ENCODE data around the gene MERTK.
"Not testable (repeated sequence)": the region's sequence is repeated elsewhere in the genome, so short reads cannot be mapped to it uniquely, and the experiment has no call there.

MERTK gene

DNA sequence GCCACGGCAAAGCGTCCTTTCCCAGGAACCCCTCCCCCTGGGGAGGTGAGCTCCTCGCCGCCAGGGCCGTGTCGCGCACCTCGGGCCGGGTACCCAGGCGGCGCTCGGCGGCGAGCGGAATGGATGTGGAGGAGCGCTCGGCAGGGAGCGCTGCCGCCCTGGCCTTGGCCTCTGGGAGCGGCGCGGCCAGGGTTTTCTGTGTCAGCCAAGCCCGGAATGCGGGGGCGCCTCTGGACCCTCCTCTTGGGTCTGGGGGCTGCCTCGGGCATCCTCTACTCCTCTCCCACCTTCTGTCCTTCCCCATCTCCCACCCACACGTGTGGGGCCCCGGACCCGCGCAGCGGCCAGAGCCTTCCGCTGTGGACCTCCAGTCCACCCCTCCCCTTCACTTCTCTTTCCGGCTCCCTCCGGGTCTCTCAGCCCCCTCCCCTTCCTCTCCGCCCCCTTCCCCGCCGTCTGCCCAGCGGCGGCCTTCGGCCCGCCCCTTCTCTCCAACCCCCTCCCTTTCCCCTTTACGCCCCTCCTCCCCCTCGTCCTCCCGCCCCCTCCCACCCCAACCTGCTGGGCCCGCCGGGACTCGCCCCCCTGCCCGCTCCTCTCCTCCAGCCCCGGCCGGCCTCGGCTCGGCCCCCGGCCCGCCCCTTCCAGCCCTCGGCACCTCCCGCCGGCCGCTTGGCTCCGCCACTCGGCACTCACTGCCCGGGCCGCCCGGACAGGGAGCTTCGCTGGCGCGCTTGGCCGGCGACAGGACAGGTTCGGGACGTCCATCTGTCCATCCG lies at the start of gene MERTK:
Gene MERTK (plus strand): TSS at position 684 of the 779 bp plus-strand sequence. CDS start 129 bp downstream, outside the sequence.
- peak; percentile 48 for DNase-seq

GRCh38 chr2:111850646-111851045 lies 47.8 kb upstream of the MERTK start:
- not testable (repeated sequence) for DNase-seq

- DNase-seq, result not testable (repeated sequence)
Observed at GRCh38 chr2:111852544-111852943, 45.9 kb upstream of the MERTK start.

- not testable (repeated sequence) for DNase-seq
Observed at GRCh38 chr2:111860005-111860404, 38.4 kb upstream of the MERTK start.

DNA sequence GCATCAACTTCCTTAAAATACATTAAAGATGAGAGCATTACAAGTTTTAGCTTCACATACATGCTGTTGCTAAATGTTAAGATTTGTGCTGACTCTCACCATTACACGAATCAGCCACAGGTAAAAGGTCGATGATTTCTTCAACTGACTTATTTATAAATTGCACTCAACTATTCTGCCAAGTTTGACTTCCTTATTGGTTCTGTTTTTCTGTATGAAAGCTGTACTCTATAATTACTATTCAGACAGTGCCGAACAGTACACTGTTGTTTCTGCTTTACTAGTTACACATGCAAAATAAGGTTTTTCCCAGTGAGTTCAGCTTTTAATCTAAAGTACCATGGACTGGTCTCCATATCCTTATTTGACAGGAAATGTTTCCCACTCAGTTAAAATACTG lies 33.3 kb upstream of the MERTK start:
- DNase-seq, result not testable (repeated sequence)

DNA sequence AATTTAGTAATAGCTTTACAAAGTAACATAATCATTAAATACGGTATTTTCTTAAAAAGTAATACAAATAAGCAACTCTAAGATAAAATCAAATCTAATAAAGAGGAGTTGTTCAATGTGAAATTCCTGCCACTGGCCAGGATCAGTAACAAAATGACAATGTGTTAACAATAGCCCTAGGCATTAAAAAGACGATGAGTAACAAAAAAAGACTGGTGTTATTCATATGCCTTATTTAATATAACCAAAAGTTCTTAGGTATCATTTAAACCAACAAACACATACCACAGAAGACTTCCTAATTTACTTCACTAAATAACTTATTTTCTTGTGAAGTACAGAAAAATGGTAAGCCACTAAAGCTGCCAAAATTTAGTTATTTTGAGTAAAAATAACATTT lies 25.6 kb upstream of the MERTK start:
- DNase-seq, result not testable (repeated sequence)

DNA sequence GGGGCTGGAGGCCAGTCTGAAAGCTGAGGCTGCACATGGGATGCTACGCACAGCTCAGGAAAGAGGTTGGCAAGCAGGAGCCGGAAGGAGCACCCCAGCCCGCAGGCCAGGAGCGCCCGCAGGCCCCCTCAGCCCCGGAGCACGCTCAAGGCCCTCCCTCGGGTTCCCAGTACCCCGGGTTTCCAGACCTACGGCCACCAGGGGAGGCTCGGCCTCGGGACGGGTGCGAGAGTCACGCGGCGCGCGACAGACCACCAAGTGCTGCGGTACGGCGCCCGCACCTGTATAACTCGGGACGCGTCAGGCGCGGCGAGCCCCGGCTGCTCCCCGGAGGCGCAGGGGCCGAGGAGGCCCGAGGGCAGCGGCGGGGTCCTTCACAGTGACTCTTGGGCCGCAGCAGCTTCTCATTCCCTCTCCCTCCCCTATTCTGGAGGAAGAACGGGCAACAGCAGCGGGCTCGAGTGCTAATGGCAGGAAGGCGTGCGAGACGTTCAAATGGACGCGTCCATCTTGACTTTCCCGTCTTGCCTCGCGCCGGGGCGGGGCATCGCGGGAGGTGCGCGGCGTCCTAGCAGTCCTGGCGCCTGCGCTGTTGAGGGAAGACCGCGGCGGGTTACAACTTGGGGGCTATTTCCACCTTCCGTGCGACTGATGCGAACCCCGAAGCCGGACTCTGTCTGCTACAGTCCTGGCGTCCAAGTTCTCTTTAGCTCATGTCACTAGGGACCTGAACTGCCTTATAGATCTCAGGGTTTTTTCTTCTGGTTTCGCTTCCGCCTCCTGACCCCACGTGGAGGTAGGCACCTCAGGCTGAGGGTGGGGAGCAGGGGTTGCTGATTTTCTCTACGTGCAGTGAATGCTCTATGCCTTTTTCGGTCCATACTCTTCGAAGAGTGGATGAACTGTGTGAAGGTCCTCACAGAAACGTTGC lies 14.5 kb upstream of the MERTK start, which contains the start of gene ANAPC1:
Gene ANAPC1 (minus strand): TSS at position 533 of the 931 bp plus-strand sequence. CDS start 3,368 bp downstream, outside the sequence.
- DNase-seq, result peak; percentile 68

GRCh38 chr2:111884592-111884964 lies 13.8 kb upstream of the MERTK start:
- DNase-seq, result no peak

DNA sequence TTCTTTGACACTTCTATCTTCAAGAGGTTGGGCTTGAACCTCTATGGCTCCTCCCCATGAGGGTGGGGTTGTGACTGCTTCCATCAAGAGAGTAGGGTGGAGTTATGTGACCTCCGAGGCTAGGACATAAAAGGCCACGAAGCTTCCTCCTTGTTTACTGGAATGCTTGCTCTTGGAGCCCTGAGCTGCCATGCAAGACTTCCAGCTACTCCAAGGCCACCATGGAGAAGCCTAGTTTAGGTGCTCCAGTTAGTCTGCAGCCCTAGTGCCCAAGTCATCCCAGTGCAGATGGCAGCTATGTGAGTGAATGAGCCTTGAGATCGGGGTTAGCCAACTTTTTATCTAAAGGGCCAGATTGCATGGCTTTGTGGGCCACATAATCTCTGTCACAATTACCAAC lies 2.4 kb upstream of the MERTK start:
- DNase-seq, result no peak

GRCh38 chr2:111896576-111896975 lies 1.8 kb upstream of the MERTK start:
- no peak for DNase-seq

DNA sequence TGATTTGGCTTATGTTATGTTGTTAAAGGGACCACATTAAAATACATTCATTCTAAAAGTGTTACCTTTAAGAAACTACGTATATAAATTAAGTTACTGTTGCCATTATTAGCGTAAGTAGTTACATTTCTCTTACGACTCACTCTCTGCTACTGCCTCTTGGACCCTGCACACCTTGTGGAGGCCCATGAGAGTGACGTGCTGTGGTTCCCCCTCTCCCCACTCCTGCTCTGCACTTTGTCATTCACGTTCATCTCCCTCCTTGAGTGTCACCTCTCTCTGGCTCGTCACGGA lies 830 bp upstream of the MERTK start:
- no peak for DNase-seq

- DNase-seq, result no peak
Observed at GRCh38 chr2:111898703-111899514, 502 bp downstream of the MERTK start.

GRCh38 chr2:111900859-111901258 lies 2.5 kb downstream of the MERTK start:
- DNase-seq, result peak; percentile 13

GRCh38 chr2:111903516-111903915 lies 5.1 kb downstream of the MERTK start:
- DNase-seq, result no peak

GRCh38 chr2:111903930-111904439 lies 5.6 kb downstream of the MERTK start:
- no peak for DNase-seq

DNA sequence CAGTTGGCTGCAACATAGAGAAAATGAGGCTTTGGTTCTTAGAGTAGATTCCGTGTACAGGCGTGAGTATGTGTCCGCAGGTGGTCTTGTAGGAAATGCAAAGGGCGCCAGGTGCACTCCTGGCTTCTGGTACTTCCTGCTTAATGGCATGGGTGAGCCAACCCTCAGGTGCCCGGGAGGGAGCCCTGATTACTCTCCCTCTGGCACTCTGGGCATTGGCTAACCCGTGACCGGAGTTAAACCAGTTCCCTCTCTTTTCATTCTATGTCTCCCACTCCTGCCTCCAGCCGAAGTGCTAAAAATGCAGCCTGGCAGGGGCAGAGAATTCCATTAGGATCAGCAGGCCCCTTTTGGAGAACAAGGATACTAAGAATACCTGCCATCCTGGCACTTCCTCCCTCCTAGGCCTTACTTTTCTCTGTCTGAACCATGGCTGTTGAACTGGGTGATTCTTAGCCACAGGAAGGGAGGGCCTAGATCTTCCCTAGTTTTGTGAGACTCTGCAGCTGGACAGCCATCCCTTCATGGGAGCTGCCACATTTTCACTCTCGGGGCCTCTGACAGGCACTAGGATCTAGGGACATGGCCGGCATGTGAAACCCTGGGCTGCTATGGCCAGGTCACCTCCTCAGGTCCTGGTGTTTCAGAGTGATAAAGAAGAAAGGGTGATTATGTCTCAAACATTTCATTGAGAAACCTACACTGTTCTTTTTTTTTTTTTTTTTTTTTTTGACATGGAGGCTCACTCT lies 6.5 kb downstream of the MERTK start:
- no peak for DNase-seq

DNA sequence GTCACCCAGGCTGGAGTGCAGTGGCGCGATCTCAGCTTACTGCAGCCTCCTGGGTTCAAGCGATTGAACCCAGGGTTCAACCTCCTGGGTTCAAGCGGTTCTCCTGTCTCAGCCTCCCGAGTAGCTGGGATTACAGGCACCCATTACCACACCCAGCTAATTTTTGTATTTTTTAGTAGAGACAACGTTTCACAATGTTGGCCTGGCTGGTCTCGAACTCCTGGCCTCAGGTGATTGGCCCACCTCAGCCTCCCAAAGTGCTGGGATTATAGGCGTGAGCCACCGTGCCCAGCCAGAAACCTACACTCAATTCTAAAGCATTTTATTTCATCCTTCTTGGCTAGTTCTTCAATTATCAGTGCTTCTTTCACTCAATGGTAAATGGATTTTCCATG lies 7.1 kb downstream of the MERTK start:
- not testable (repeated sequence) for DNase-seq

DNA sequence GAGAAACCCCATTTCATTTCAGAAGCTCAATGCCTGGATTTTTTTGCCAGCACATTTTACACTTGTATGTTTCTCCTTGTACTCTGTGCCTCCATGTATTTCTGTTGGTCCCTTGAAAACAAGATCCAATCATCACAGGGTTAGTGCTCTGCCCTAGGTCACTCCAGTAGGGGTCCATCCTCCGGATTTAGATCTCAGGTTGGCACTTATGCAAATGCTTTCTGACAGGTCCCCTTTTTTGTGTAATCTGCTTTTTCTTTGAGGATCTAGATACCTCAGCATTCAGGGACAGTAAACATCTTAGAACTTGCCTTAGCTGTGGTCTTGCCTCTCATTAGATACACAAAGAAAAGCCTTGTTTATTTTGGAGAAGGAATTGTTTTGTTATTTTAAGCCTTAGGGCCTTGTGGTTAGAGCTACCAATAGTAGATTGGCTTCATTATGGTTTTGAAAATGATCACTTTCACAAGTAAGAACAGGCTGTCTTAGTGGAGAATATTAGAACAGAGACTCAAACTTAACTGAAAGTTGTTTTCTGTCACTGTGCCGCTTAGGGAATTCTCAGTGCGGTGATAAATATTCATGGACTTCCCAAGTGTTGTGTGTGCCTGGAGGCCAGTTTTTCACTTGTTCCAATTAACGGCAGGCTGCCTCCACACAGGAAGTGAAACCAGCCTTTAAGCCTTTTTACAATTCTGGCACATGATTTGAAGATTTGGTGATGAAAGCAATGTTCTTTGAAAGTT lies 7.8 kb downstream of the MERTK start:
- DNase-seq, result no peak

- no peak for DNase-seq
Observed at GRCh38 chr2:111908578-111908977, 10.2 kb downstream of the MERTK start.

DNA sequence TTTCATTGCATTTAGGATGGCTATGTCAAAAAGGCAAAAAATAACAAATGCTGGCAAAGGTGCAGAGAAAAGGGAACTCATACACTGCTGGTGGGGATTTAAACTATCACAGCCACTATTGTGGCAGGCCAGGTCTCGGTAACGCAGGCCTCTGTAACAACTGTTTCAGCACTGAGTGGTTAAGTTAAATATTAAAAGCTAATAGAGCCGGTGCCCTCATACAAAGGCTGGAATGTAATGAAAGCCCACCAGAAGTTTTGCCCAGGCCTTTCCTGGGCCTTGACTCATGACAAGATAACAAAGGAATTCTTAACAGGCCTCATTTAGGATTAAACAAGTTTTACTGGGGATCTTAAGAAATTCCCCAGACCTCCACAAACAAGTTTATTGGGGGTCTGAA lies 10.7 kb downstream of the MERTK start:
- DNase-seq, result no peak

- DNase-seq, result not testable (repeated sequence)
Observed at GRCh38 chr2:111909997-111910396, 11.6 kb downstream of the MERTK start.
